K562 (cell line): Measurements from ENCODE around the gene PPOX. TPM values are rescaled to one million over a fixed set of nuclear protein-coding genes. Genes with fewer than 3 reads are reported as not detected.

Source experiments
- ATAC-seq: fragments of 200-7000 bp; cut with Tn5 transposase; 3 replicates; pipeline ENCODE4 v1.9.1; 2020; ENCODE audit warnings: moderate library complexity
- BruUV-seq: library from RNA; stranded (reverse); fragments of 400-500 nt; replicated peaks from 2 replicates; lab custom pipeline; 2021; lab: Mats Ljungman, UMichigan
- CTCF ChIA-PET: fragments of 300-600 bp; formaldehyde crosslinking; extraction: SDS; loops from one replicate; lab custom pipeline; 2021; ENCODE audit warnings: low intra/inter-chr PET ratio; lab: Yijun Ruan, JAX
- POLR2A ChIA-PET: fragments of 300-600, 350-650 bp; sonication (Branson Sonifier 250); formaldehyde crosslinking; extraction: SDS; loops from one replicate; lab custom pipeline; 2021; ENCODE audit warnings: antibody characterized with exemption, inconsistent platforms; lab: Yijun Ruan, JAX
- DNase-seq, 4 experiments: peaks; one replicate each; pipeline versions ENCODE4 v3.0.0 to v3.0.0-alpha.2; 2011 to 2018; ENCODE audit warnings: low spot score in 3 of 4, mixed read lengths in 3 of 4; ENCODE audit errors: extremely low read depth in 1 of 4
- FAIRE-seq: peaks from 2 replicates; lab custom pipeline; 2011; peaks lifted over from hg19 to GRCh38; lab: Jason Lieb, UNC
- H2AFZ ChIP-seq: 2 replicates; pipeline ENCODE4 v1.6.0; 2011; ENCODE audit warnings: low read depth, low read length, control low read depth, inconsistent platforms
- H3K27ac ChIP-seq: fragments of 200-600 bp; 3 replicates; pipeline ENCODE4 v1.8.0; 2011; ENCODE audit warnings: low read depth, mild to moderate bottlenecking, control low read depth, inconsistent platforms, low read length, moderate library complexity, mixed read lengths; ENCODE audit errors: extremely low read depth
- H3K27me3 ChIP-seq, 2 experiments: fragments of 300-600 bp in 1 of 2; 2 replicates in 1 of 2; 3 replicates in 1 of 2; pipeline versions ENCODE4 v1.6.0 to v1.8.0; 2011; ENCODE audit warnings: inconsistent platforms in 2 of 2, low read length in 2 of 2, mild to moderate bottlenecking in 1 of 2, mixed read lengths in 1 of 2, moderate library complexity in 1 of 2; ENCODE audit not compliant: control insufficient read depth in 2 of 2, insufficient read depth in 2 of 2
- H3K36me3 ChIP-seq: fragments of 300-600 bp; 3 replicates; pipeline ENCODE4 v1.8.0; 2011; ENCODE audit warnings: mild to moderate bottlenecking, low read length, inconsistent platforms; ENCODE audit not compliant: control insufficient read depth, insufficient read depth
- H3K4me1 ChIP-seq, 2 experiments: fragments of 200-600 bp in 1 of 2; replicated peaks in 1 of 2; 2 replicates in 1 of 2; 3 replicates in 1 of 2; pipeline versions ENCODE4 v1.5.1 to v1.8.0; 2011; ENCODE audit warnings: inconsistent platforms in 2 of 2, low read length in 2 of 2, mild to moderate bottlenecking in 1 of 2, mixed read lengths in 1 of 2, moderate library complexity in 1 of 2; ENCODE audit not compliant: control insufficient read depth in 2 of 2, insufficient read depth in 2 of 2
- H3K4me2 ChIP-seq: 2 replicates; pipeline ENCODE4 v1.6.1; 2011; ENCODE audit warnings: low read length, control low read depth, inconsistent platforms, mixed read lengths; ENCODE audit not compliant: insufficient read depth
- H3K4me3 ChIP-seq: fragments of 200-600 bp; sonication (generic), shearing (Covaris generic); 2 replicates; pipeline ENCODE4 v1.5.1; 2016; ENCODE audit warnings: control low read depth, inconsistent platforms
- H3K79me2 ChIP-seq: fragments of 200-600 bp; 3 replicates; pipeline ENCODE4 v1.8.0; 2011; ENCODE audit warnings: low read length, inconsistent platforms; ENCODE audit not compliant: control insufficient read depth, insufficient read depth
- H3K9ac ChIP-seq, 2 experiments: 2 replicates each; pipeline versions ENCODE4 v1.6.0 to v1.6.1; 2011; ENCODE audit warnings: low read depth in 2 of 2, low read length in 2 of 2, control low read depth in 1 of 2, inconsistent platforms in 1 of 2, mild to moderate bottlenecking in 1 of 2, mixed read lengths in 1 of 2; ENCODE audit not compliant: insufficient read depth in 1 of 2
- H3K9me1 ChIP-seq: one replicate; pipeline ENCODE4 v1.6.0; 2011; ENCODE audit warnings: inconsistent platforms, mild to moderate bottlenecking, low read length, moderate library complexity; ENCODE audit not compliant: control insufficient read depth, insufficient read depth
- H3K9me3 ChIP-seq: replicated peaks from 2 replicates; pipeline ENCODE4 v1.5.1; 2011; ENCODE audit warnings: low read depth, low read length, inconsistent platforms; ENCODE audit not compliant: control insufficient read depth, insufficient read depth
- H4K20me1 ChIP-seq: replicated peaks from 2 replicates; pipeline ENCODE4 v1.6.1; 2011; ENCODE audit warnings: low read length, inconsistent platforms, mixed read lengths; ENCODE audit not compliant: control insufficient read depth, insufficient read depth
- ATF1 ChIP-seq, 2 experiments: fragments of 450-650 bp in 1 of 2; IDR thresholded peaks; 2 replicates each; pipeline ENCODE4 v1.6.1; 2016; ENCODE audit warnings: missing compliant biosample characterization in 1 of 2, missing genetic modification characterization in 1 of 2
- NFE2L1 ChIP-seq: fragments of 450-650 bp; IDR thresholded peaks from 2 replicates; pipeline ENCODE4 v1.6.1; 2016; ENCODE audit warnings: missing genetic modification characterization, low read depth, mild to moderate bottlenecking, missing compliant biosample characterization, moderate library complexity, borderline replicate concordance
- SMARCA5 ChIP-seq: fragments of 450-650 bp; IDR thresholded peaks from 2 replicates; pipeline ENCODE4 v1.6.1; 2016
- WGBS: fragments of 100-300 bp; shearing (Covaris generic); methylation state at CpG from one replicate; pipeline ENCODE4 v1.1.6; 2016; ENCODE audit warnings: low coverage, mixed read lengths; ENCODE audit not compliant: insufficient coverage; ENCODE audit errors: missing lambda C conversion rate; 5-methylcytosine and 5-hydroxymethylcytosine counted together
- in situ Hi-C: fragments of 300-500 bp; cut with MboI; formaldehyde crosslinking; loops from 4 replicates; pipeline ENCODE4 v1.15.0; 2018; ENCODE audit warnings: inconsistent platforms, mixed read lengths
- intact Hi-C: fragments of 100-400 bp; cut with micrococcal nuclease; formaldehyde crosslinking; loops from 2 replicates; pipeline ENCODE4 v1.14.2; 2022
- polyA plus RNA-seq, 8 experiments: library from polyadenylated mRNA; depleted of rRNA in 4 of 8; stranded (reverse) in 5 of 8; unstranded in 3 of 8; fragments of >200 nt; fragmentation: Nextera tagmentation in 2 of 8; fragmentation: Illumina TruSeq in 1 of 8; extraction: Ambion mirVana in 2 of 8; extraction: Trizol in 1 of 8; gene quantifications; 2 replicates each; pipeline versions ENCODE4 v1.2.1 to v1.2.3, GENCODE V29; 2011 to 2014; ENCODE audit warnings: inconsistent platforms in 1 of 8, missing spikeins in 1 of 8
- total RNA-seq, 7 experiments: library from RNA; depleted of rRNA in 6 of 7; stranded (reverse); fragments of >200 nt in 6 of 7; fragmentation: Illumina TruSeq in 2 of 7; extraction: Trizol in 2 of 7; gene quantifications; 2 replicates each; pipeline versions ENCODE4 v1.2.1 to v1.2.3, GENCODE V29; 2011 to 2021; ENCODE audit warnings: low replicate concordance in 1 of 7
- TF ChIP-seq, protein P1 (sequence below), 2 experiments: IDR thresholded peaks in 1 of 2; conservative IDR thresholded peaks in 1 of 2; 2 replicates each; pipeline ENCODE4 v1.6.1; 2016; ENCODE audit warnings: low read depth in 2 of 2, mild to moderate bottlenecking in 1 of 2, missing compliant biosample characterization in 1 of 2, missing genetic modification characterization in 1 of 2, moderate library complexity in 1 of 2
- TF ChIP-seq, protein P2 (sequence below): fragments of 450-650 bp; IDR thresholded peaks from 2 replicates; pipeline ENCODE4 v1.6.1; 2014; ENCODE audit warnings: low read depth, mild to moderate bottlenecking, moderate library complexity, borderline replicate concordance
- TF ChIP-seq, protein P3 (sequence below): fragments of 450-650 bp; IDR thresholded peaks from 2 replicates; pipeline ENCODE4 v1.6.1; 2016; ENCODE audit warnings: borderline replicate concordance

PPOX gene
- total and polyA plus RNA-seq, 9 of the 15 experiments (the other 6 are each of a cell fraction or from before 2014, with no cell fraction given) = 17.0 to 57.1 (median 38.9) TPM

DNA sequence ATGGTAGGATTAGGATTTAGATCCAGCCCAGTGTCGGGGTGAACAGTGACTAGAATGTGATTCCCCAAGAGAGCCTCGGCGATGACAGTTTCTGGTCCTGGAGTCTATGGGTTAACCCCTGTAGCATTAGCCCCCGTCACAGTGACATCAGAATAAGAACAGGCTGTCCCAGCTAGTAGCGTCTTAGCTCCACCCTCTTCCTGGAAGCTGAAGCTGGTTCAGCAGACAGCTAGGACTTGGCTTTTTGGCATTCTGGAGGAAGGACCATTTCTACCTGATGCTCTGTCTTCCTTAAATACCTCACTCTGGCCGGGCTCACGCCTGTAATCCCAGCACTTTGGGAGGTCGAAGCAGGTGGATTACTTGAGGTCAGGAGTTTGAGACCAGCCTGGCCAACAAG lies 40.9 kb downstream of the PPOX start:
- H3K36me3 ChIP-seq = peaks cover 81% of the 10 kb centered on the region
- TF ChIP-seq, protein P1, sequence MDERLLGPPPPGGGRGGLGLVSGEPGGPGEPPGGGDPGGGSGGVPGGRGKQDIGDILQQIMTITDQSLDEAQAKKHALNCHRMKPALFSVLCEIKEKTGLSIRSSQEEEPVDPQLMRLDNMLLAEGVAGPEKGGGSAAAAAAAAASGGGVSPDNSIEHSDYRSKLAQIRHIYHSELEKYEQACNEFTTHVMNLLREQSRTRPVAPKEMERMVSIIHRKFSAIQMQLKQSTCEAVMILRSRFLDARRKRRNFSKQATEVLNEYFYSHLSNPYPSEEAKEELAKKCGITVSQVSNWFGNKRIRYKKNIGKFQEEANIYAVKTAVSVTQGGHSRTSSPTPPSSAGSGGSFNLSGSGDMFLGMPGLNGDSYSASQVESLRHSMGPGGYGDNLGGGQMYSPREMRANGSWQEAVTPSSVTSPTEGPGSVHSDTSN (CRISPR knock-in tag; IDR thresholded peaks at IDR 0.05; ENCODE audit: low read depth) = no peak
- TF ChIP-seq, protein P1 (tag; conservative IDR thresholded peaks at IDR 0.05; ENCODE audit: low read depth) = no peak
- TF ChIP-seq, protein P2, sequence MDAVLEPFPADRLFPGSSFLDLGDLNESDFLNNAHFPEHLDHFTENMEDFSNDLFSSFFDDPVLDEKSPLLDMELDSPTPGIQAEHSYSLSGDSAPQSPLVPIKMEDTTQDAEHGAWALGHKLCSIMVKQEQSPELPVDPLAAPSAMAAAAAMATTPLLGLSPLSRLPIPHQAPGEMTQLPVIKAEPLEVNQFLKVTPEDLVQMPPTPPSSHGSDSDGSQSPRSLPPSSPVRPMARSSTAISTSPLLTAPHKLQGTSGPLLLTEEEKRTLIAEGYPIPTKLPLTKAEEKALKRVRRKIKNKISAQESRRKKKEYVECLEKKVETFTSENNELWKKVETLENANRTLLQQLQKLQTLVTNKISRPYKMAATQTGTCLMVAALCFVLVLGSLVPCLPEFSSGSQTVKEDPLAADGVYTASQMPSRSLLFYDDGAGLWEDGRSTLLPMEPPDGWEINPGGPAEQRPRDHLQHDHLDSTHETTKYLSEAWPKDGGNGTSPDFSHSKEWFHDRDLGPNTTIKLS = no peak
- TF ChIP-seq SMARCA5 (no peak), ATF1 (CRISPR knock-in tag; IDR thresholded peaks at IDR 0.05) (no peak), ATF1 (tag; IDR thresholded peaks at IDR 0.05) (no peak), NFE2L1 (tag) (no peak)
- TF ChIP-seq, protein P3, sequence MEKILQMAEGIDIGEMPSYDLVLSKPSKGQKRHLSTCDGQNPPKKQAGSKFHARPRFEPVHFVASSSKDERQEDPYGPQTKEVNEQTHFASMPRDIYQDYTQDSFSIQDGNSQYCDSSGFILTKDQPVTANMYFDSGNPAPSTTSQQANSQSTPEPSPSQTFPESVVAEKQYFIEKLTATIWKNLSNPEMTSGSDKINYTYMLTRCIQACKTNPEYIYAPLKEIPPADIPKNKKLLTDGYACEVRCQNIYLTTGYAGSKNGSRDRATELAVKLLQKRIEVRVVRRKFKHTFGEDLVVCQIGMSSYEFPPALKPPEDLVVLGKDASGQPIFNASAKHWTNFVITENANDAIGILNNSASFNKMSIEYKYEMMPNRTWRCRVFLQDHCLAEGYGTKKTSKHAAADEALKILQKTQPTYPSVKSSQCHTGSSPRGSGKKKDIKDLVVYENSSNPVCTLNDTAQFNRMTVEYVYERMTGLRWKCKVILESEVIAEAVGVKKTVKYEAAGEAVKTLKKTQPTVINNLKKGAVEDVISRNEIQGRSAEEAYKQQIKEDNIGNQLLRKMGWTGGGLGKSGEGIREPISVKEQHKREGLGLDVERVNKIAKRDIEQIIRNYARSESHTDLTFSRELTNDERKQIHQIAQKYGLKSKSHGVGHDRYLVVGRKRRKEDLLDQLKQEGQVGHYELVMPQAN = no peak

More for the DNA sequence above, 40.9 kb downstream of the PPOX start:
- Histone ChIP-seq H3K79me2 (peaks cover 24% of the 10 kb centered on the region), H3K4me3 (no peak overlapping the region), H3K9ac (no peak overlapping the region), H4K20me1 (0 out of 2 replicates have a peak, but pooled peaks cover 8% of the 10 kb centered on the region), H3K4me1 (peaks cover 9 to 17% of the 10 kb centered on the region in 2 experiments; a peak in 4 of 5 replicates), H3K9me3 (no peaks in the 10 kb centered on the region), H3K27me3 (no peaks in the 10 kb centered on the region), H3K9me1 (peaks cover 3% of the 10 kb centered on the region), H2AFZ (no peak overlapping the region), H3K4me2 (no peak overlapping the region), H3K27ac (no peak overlapping the region)
- ChIA-PET CTCF (no interaction called here), POLR2A (no interaction called here)
- FAIRE-seq = no peak
- in situ Hi-C loops = no loop called here
- DNase-seq = no peak
- intact Hi-C loops = no loop called here
- WGBS = 77% methylated on average over 8 of the region's 8 CpGs
- ATAC-seq = no peak
- BruUV-seq = no TSS peak
